Measurements from ENCODE around the gene NOL12. TPM values are rescaled to one million over a fixed set of nuclear protein-coding genes. Genes with fewer than 3 reads are reported as not detected.

Gene NOL12
- total RNA-seq, 1 donor from 2014 or later: 9.9 TPM

DNA sequence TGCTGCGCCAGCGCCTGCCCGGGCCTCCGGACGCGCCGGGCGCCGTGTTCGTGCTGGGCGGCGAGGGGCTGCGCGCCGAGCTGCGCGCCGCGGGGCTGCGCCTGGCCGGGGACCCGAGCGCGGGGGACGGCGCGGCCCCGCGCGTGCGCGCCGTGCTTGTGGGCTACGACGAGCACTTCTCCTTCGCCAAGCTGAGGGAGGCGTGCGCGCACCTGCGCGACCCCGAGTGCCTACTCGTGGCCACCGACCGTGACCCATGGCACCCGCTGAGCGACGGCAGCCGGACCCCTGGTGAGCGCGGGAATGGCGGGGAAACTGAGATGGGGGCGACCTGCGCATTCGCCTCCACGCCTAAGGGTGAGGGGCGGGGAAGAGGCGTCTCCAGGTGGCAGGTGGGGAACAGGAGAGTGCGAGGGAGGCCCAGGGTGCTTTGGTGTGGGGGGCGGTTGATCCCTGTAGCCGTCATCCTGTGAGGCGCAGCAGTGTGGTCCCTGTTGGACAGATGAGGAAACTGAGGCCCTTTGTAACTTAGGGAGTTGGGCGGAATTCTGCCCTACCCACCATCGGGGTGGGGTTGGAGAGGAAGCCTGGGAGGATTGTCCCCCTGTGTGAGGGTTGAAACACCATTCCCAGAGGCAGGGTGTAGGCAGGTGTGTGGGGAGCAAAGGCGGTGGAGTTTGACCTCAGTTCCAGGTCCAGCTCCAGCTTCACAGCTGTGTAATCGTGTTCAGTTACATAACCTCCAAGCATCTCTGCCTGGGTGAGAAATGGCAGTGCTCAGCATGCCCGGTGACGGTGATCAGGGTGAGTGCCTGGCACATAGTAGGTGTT lies 26.9 kb upstream of the NOL12 start:
- peak; percentile 62 for ATAC-seq

DNA sequence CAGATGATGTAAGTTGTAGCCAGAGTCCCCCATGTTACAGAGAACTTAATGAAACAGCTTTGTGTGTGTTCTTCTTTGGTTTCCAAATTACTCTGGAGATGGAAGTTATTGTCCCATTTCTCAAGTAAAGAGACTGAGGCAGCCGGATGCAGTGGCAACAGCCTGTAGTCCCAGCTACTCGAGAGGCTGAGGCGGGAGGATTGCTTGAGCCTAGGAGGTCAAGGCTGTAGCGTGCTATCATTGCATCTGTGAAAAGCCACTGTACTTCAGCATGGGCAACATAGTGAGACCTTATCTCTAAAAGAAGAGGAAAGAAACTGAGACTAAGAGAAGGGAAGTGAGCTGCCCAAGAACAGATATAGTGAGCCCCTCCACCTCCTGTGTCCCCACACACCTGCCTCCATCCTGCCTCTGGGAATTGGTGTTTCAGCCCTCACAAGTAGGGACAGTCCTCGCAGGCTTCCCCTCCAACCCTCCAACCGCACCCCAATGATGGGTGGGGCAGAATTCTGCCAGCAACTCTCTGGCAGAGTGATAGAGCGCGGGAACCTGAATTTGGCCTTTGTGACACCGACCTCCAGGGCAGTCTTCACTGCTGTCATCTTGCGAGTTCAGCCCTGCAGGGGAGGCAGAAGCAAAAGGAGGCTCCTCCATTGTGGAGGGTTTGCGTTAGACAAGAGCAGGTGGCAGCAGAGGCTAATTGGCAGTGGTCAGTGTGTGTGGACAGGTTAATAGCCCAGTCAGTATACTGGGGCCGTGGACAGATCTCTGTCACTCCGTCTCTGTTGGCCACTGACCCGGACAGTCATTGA lies 26.0 kb upstream of the NOL12 start:
- no peak for ATAC-seq
- no peak for DNase-seq (ENCODE audit: low spot score)

More for the DNA sequence above, 26.9 kb upstream of the NOL12 start:
- DNase-seq (ENCODE audit: low spot score): peak; percentile 92

DNA sequence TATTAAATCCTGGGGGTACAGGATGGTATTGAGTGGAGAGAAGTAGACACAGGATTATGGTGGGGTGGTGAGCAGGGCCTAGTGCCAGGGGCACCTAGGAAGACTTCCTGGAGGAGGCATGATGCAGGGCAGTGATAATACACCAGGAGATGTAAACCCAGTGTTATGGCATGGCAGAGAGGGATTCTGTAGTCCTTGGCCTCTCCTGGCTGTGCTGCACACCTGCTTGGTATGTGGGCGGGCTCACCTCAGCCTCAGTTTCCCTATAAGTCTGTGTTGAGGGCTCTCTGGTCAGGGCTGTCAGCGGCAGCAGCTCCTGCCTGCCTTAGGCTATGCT lies 25.5 kb upstream of the NOL12 start:
- ATAC-seq: no peak
- no peak for DNase-seq (ENCODE audit: low spot score)

DNA sequence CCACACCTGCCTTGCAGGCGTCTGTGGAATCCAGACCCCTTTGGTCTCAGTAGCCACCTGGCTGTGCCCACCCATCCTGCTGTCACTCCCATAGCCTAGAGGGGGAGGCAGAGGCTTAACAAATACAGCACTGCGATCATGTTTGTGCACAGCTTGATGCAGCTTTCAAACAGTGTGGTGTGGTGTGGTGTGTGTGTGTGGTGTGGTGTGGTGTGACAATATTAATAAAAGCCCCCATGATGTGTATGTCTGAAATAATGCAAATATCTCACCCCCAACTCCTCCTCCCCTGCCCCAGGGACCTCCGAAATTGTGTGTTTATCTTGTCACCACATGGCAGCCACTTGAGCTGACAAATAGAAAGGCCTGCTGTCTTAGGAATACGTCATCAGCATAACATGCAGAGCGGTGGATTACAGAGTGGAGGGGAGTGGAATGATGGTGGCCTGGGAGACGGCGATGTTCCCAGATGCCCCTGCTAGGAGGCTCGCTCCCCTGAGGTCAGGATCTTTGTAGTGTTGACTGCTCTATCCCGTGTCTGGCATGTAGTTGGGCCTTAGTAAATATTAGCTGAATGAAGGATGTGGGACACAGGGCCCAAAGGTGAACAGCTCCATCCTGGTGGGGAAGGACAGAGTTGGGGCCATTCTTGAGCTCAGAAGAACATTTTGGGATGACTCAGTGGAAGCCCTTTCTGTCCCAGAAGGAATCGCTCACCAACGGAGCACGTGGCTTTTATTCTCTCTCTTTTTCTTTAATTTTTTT lies 24.8 kb upstream of the NOL12 start:
- DNase-seq (ENCODE audit: low spot score) (no peak), ATAC-seq (peak; percentile 15)

- DNase-seq (ENCODE audit: low spot score): no peak
- ATAC-seq: no peak
Measured at GRCh38 chr22:37662039-37662438, 24.1 kb upstream of the NOL12 start.

DNA sequence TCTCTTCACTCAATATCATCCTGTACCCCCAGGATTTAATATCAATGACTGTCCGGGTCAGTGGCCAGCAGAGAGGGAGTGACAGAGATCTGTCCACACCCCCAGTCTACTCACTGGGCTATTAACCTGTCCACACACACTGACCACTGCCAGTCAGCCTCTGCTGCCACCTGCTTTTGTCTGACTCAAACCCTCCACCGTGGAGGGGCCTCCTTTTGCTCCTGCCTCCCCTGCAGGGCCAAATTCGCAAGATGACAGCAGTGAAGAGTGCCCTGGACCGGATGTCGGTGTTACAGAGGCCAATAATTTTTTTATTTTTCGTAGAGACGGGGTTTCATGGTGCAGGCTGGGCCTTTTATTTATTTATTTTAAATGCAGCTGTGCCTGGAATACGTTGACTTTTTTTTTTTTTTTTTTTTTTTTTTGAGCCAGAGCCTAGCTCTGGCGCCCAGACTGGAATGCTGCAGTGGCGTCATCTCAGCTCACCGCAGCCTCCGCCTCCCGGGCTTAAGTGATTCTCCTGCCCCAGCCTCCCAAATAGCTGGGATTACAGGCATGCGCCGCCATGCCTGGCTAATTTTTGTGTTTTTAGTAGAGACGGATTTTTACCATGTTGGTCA lies 22.5 kb upstream of the NOL12 start:
- no peak for DNase-seq (ENCODE audit: low spot score)

DNA sequence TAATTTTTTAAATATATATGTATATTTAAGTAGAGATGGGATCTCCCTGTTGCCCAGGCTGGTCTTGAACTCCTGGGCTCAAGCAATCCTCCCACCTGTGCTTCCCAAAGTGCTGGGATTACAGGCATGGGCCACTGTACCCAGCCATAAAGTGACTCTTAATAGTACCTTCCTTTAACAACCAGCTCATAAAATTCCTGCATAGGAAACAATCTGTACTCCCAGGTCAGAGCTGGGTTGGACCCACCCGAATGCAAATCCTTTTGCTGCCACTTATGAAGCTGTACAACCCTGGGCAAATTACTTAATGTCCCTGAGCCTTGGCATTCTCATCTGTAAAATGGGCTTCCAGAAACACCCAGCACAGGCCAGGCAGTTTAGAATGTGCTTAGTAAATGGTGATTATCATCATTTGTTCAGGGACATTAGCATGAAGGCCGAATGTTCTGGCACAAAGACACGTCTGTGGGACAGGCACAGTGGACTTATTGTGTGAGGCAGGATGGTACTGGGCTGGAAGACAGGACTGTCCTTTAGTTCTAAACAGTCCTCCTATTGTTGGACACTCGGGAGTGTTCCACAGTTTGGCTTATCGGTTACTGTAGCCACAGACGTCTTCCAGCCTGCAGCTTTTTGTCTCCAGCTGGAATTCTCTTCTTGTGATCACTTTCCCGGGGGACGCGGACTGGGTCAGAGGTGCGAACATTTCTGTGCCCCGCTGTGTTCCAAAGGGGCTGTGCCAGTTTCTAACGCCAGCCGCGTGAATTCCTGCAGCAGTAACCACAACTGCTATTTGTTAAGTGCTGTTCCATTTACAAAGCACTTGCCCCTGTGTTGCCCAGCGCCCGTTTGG lies 21.7 kb upstream of the NOL12 start:
- ATAC-seq (no peak), DNase-seq (ENCODE audit: low spot score) (no peak)

More for the DNA sequence above, 22.5 kb upstream of the NOL12 start:
- ATAC-seq: no peak

GRCh38 chr22:37665487-37665886 lies 20.7 kb upstream of the NOL12 start:
- ATAC-seq (no peak), DNase-seq (ENCODE audit: low spot score) (no peak)

GRCh38 chr22:37669586-37669985 lies 16.6 kb upstream of the NOL12 start:
- DNase-seq (ENCODE audit: low spot score): no peak
- no peak for ATAC-seq

GRCh38 chr22:37672206-37672919 lies 13.8 kb upstream of the NOL12 start:
- DNase-seq (ENCODE audit: low spot score) (no peak), ATAC-seq (no peak)

DNA sequence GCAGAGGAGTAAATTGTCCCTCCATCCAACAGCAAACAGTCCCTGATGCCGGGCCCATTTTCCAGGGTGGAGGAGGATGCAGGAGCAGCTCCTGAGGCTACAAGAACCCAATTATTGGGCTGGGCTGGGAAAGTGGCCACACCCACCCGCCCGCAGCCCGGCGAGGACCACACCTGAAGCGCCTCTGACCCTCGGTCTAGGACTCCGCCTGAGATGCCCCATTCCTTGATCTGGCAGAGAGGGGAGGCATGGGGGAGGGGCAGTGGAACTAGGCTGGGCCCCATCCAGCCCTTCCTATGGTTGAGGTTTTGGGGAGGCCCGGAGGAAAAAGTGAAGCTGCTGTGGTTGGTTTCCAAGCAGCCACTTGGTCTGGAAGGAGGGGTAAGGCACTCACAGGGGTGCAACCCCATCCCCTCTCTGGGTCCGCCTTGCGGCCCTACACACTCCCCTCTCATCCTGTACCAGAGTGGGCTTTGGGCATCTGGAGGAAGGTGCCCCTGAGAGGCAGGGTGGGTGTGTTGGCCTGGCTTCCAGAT lies 13.2 kb upstream of the NOL12 start:
- DNase-seq (ENCODE audit: low spot score) (no peak), ATAC-seq (no peak)

DNA sequence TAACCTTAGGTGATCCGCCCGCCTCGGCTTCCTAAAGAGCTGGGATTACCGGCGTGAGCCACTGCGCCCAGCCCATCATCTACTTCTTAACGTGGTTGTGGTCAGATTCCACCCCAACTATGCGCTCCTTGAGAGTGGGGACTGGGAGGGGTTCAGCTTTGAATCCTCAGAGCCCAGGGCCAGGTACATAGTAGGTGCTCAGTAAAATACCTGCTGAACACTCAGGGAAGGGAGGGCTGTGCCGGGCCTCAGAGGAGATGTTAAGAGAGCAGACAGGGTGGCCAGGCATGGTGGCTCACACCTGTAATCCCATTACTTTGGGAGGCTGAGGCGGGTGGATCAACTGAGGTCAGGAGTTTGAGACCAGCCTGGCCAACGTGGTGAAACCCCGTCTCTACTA lies 11.9 kb upstream of the NOL12 start:
- no peak for ATAC-seq
- DNase-seq (ENCODE audit: low spot score): no peak

GRCh38 chr22:37674951-37675929 lies 10.9 kb upstream of the NOL12 start, which contains the start of gene LGALS1:
Gene LGALS1 (plus strand): TSS chr22:37675636. CDS start chr22:37675703, 67 bp downstream.
- peak; percentile 94 for DNase-seq (ENCODE audit: low spot score)
- peak; percentile 72 for ATAC-seq

DNA sequence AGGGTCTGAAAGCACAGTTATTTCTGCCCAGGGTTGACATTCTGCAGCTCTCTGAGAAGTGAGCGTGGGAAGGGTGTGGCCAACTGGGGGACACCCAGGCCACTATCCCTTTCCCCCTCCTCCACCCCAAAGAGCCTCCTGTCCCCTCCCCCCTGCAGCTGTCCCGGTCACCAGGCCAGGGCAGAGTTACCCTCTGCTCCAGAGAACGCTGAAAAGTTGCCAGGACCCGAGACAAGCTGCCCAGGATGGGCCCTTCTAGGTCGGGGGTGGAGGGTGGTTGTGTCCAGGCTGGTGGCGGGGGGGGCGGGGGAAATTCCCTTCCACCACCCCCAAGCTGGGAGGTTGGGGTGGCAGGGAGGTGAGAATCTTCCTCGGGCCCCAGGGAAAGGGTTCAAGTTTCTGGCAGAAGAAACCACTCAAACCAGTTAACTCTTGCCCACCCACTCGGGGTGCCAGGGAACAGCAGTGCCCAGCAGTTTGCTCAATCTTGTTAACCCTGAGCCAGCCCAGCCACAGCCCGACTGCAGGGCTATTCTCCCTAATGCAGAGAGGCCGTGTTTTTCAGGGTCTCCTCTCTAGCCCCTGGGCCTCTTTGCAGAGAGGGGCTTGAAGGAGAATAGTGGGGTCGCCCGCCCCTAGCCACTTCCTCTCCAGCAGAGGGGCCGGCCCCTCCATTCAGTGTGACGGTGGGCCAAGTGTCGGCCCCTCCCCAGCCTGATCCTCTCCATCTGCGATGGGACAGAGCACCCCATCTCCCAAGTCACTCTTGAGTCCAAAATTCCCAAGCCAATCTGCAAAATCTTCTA lies 10.0 kb upstream of the NOL12 start:
- ATAC-seq: peak; percentile 73
- peak; percentile 92 for DNase-seq (ENCODE audit: low spot score)

- peak; percentile 44 for ATAC-seq
Measured at GRCh38 chr22:37676736-37677492, 9.2 kb upstream of the NOL12 start.

GRCh38 chr22:37677493-37677974 lies 8.6 kb upstream of the NOL12 start:
- DNase-seq (ENCODE audit: low spot score) (no peak), ATAC-seq (no peak)

More at GRCh38 chr22:37676736-37677492, 9.2 kb upstream of the NOL12 start:
- peak; percentile 86 for DNase-seq (ENCODE audit: low spot score)

All from left lobe of liver (tissue), 2 donors.